VCaP (cell line): Measurements from ENCODE around the gene PCNX1.
"Not testable (repeated sequence)": the region's sequence is repeated elsewhere in the genome, so short reads cannot be mapped to it uniquely, and the experiment has no call there.

Experiments used
- H3K27ac ChIP-seq: fragments of 450-650 bp; 2 replicates; pipeline ENCODE4 v1.5.1; 2017
- TF ChIP-seq, protein P1 (sequence below): fragments of 450-650 bp; conservative IDR thresholded peaks from 2 replicates; pipeline ENCODE4 v1.5.1; 2017; ENCODE audit warnings: mild to moderate bottlenecking, moderate library complexity

The PCNX1 gene

DNA sequence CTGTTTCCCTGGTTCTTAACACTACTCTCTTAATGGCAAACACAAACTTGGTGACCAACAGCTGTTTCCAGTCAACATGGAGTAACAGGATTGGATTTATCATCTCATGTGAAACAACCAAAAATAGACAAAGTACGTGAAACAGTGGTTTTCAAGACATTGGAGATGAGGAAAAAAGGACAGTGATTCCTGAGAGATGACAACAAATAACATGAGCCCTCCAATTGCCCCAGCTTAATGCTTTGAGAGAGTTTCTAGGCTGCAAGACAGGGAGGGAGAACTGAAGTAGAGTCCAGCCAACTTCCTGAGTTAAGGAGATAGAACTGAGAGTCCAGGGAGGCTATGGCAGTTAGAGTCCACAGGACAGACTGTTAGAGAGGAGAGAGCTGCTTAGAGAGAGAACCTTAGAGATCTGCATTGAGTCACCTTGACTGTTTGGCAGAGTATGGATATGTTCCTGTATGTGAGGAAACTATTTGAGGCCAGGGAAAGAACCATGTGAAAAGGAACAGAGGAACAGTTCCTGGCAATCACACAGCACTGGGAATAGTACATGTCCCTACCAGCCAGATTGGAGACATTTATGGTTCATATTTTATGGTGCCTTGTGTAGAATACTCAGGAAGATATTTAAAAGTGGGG, 106.4 kb downstream of the PCNX1 start:
- TF ChIP-seq, protein P1, sequence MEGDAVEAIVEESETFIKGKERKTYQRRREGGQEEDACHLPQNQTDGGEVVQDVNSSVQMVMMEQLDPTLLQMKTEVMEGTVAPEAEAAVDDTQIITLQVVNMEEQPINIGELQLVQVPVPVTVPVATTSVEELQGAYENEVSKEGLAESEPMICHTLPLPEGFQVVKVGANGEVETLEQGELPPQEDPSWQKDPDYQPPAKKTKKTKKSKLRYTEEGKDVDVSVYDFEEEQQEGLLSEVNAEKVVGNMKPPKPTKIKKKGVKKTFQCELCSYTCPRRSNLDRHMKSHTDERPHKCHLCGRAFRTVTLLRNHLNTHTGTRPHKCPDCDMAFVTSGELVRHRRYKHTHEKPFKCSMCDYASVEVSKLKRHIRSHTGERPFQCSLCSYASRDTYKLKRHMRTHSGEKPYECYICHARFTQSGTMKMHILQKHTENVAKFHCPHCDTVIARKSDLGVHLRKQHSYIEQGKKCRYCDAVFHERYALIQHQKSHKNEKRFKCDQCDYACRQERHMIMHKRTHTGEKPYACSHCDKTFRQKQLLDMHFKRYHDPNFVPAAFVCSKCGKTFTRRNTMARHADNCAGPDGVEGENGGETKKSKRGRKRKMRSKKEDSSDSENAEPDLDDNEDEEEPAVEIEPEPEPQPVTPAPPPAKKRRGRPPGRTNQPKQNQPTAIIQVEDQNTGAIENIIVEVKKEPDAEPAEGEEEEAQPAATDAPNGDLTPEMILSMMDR: no peak
- no peak overlapping the region for H3K27ac ChIP-seq

DNA sequence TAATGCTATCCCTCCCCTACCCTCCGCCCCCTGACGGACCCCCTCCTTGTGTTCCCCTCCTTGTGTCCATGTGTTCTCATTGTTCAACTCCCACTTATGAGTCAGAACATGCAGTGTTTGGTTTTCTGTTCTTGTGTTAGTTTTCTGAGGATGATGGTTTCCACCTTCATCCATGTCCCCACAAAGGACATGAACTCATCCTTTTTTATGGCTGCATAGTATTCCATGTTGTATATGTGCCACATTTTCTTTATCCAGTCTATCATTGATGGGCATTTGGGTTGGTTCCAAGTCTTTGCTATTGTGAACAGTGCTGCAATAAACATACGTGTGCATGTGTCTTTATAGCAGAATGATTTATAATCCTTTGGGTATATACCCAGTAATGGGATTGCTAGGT, 112.7 kb downstream of the PCNX1 start:
- H3K27ac ChIP-seq: not testable (repeated sequence)

DNA sequence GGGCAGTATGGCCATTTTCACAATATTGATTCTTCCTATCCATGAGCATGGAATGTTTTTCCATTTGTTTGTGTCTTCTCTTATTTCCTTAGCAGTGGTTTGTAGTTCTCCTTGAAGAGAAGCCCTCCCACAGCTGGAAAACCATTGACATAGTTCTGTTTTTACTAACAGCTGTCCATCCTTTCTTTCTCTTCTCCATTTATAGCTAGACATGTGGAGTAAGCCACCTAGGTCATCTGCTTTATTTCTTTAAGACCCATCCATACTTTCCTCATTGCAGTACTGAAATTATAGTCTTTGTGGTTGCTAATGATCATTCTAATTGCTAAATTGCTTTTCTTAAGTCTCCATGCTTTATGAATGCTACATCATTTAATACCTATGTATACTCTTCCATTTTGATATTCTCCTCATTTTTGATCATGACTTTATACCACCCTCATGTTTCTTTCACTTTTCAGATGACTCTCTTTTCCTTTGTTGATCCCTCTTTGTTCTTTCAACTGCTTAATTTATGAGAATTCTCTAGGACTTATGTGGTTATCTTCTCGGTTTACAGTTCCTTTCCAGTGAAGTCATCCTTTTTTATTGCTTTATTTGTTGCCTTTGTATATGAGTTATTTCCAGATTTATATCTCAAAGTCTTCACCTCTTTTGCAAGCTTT, 114.2 kb downstream of the PCNX1 start:
- peak overlapping the region; percentile 53 for H3K27ac ChIP-seq
- TF ChIP-seq, protein P1: no peak

DNA sequence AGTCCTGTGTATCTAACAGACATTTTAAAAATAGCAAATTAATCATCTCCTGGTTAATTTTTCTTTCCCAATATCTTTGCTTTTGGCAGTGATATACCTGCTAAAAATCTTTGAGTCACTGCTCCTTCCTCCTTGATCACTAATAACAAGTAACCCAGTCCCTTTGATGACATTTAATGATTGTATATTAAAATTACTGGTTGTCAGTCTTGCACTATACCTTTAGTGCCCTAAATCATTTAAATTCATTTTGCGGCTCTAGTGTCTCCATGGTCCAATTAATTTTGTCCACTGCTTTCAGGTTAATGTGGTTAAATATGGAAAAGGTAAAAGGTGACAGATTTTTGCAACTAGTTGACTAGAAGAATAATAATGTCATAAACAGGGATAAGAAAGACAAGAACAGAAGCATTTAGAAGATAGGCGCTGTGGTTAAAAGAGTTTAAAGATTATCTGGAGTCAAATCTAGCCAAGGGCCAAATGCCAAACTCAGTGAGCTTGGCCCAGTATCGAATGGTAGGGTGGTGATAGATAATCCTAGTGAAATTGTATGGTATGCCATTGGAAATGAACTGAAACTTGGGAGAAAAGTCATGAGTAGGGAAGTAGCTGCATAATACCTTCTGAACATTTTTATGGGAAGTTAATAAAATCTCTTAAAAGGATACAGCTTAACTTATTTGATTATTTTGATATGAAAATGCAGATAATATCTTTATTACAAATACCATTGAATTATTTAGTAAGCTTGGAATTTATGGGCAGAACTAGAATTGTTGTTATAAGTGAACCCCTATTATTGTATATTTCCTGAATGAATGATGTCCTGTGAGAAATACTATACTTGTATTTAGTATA, 115.0 kb downstream of the PCNX1 start:
- peak overlapping the region; percentile 53 for H3K27ac ChIP-seq
- TF ChIP-seq, protein P1: no peak

DNA sequence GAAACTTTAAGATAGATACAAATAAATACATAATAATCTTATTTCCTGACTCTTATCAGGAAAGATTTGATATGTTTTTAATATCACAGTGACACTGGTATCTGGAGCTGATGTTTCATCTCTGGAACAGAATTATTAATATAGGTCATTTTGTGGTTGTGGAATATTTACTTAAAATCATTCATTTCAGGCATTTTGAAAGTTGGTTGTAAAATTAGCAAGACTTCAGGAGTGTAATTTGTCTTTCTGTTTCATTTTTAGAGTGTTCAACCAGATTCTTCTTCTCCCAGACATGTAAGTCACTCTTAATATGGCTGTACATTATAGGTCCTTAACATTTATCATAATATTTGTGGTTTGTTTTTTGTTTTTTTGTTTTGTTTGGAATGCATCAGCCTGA, 115.7 kb downstream of the PCNX1 start:
- TF ChIP-seq, protein P1: no peak
- 0 out of 2 replicates have a peak overlapping the region, but pooled peaks have one; percentile 53 for H3K27ac ChIP-seq

DNA sequence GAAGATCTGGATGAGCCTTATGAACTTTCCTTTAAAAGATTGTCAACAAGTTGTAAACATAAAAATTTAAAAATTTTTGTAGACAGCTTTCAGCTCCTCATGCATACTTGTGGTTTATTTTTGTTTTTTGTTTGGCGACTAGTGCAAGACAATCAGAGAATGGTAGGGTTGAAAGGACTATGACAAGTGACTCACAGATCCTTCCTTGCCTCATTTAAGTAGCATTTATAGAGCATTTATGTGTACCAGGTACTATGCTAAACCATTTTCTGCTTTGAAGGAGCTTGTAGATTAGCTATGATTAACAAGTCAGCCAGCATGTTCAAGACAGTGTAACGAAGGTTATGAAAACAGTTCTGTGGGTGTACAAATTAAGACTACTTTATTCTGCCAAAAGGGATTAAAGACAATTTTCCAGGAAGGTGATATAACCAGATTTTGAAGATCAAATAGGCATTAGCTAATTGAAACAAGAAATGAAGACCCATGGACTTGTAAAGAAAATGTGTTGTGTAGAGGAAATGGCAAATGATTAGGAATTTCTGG, 122.0 kb downstream of the PCNX1 start:
- H3K27ac ChIP-seq: no peak overlapping the region
- TF ChIP-seq, protein P1: no peak

DNA sequence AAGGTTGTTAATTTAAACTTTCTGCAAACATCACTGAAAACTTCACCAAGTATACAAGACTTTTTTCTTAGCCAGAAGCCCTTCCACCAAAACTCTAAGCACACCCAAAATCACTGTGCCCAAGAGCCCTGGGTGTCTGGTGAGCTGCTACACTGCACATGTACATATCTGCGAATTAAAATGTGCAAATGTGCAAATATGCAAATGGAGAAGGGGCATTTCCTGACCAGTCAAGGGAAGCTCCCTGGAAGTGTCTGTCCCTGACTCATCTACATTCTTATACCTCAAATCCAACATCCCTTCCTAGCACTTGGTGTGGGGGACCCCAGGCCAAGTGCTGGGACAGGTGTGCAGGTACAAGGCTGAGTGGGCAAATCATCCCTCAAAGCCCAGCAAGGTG, 123.7 kb downstream of the PCNX1 start:
- TF ChIP-seq, protein P1: no peak
- no peak overlapping the region for H3K27ac ChIP-seq
